HepG2 (cell line): ENCODE measurements around the gene FGFR3. TPM values are rescaled to one million over a fixed set of nuclear protein-coding genes. Genes with fewer than 3 reads are reported as not detected.

Experiments
- AGO1 ChIP-seq: fragments of 200-400 bp; formaldehyde crosslinking; IDR thresholded peaks from 2 replicates; pipeline ENCODE4 v1.6.1; 2017; ENCODE audit warnings: mild to moderate bottlenecking, low read depth, low read length, moderate library complexity; ENCODE audit not compliant: poor library complexity, severe bottlenecking
- BRD4 ChIP-seq: sonication (generic); formaldehyde crosslinking; IDR thresholded peaks from 2 replicates; pipeline ENCODE4 v1.4.0; 2020; ENCODE audit warnings: missing genetic modification reagents
- CEBPZ ChIP-seq: IDR thresholded peaks from 2 replicates; pipeline ENCODE4 v1.6.1; 2012; ENCODE audit warnings: low read length, improper control_type of control experiment
- DNMT1 ChIP-seq: sonication (generic); formaldehyde crosslinking; IDR thresholded peaks from 2 replicates; pipeline ENCODE4 v1.5.1; 2020; ENCODE audit warnings: mild to moderate bottlenecking, missing genetic modification reagents
- GZF1 ChIP-seq: sonication (generic); formaldehyde crosslinking; IDR thresholded peaks from 2 replicates; pipeline ENCODE4 v1.5.1; 2020; ENCODE audit warnings: mild to moderate bottlenecking, missing genetic modification reagents
- HNRNPK ChIP-seq: fragments of 200-400 bp; formaldehyde crosslinking; IDR thresholded peaks from 2 replicates; pipeline ENCODE4 v1.6.1; 2018; ENCODE audit warnings: low read length, low read depth, moderate library complexity, mild to moderate bottlenecking; ENCODE audit not compliant: poor library complexity, severe bottlenecking
- MAZ ChIP-seq, 2 experiments: sonication (generic) in 1 of 2; formaldehyde crosslinking in 1 of 2; IDR thresholded peaks; 2 replicates each; pipeline versions ENCODE4 v1.5.0 to v1.6.1; 2012 to 2020; ENCODE audit warnings: low read depth in 2 of 2, mild to moderate bottlenecking in 2 of 2, borderline replicate concordance in 1 of 2, improper control_type of control experiment in 1 of 2, low read length in 1 of 2, missing genetic modification reagents in 1 of 2, moderate library complexity in 1 of 2
- NR3C1 ChIP-seq: sonication (generic); formaldehyde crosslinking; IDR thresholded peaks from 2 replicates; pipeline ENCODE4 v1.4.0; 2020; ENCODE audit warnings: missing genetic modification reagents
- PAWR ChIP-seq: sonication (generic); formaldehyde crosslinking; IDR thresholded peaks from 2 replicates; pipeline ENCODE4 v1.4.0; 2020; ENCODE audit warnings: missing genetic modification reagents, mild to moderate bottlenecking, borderline replicate concordance
- POGK ChIP-seq: sonication (generic); formaldehyde crosslinking; conservative IDR thresholded peaks from 2 replicates; pipeline ENCODE4 v1.8.0; 2022; ENCODE audit warnings: mild to moderate bottlenecking, moderate library complexity, missing genetic modification reagents
- SATB2 ChIP-seq: sonication (generic); formaldehyde crosslinking; IDR thresholded peaks from 2 replicates; pipeline ENCODE4 v1.5.0; 2020; ENCODE audit warnings: missing genetic modification reagents
- SKI ChIP-seq: fragments of 450-650 bp; IDR thresholded peaks from one replicate; pipeline ENCODE4 v1.6.1; 2018; ENCODE audit warnings: mild to moderate bottlenecking; ENCODE audit not compliant: partially characterized antibody
- SMYD3 ChIP-seq: sonication (generic); formaldehyde crosslinking; IDR thresholded peaks from 2 replicates; pipeline ENCODE4 v1.8.1; 2023; ENCODE audit warnings: mild to moderate bottlenecking, missing genetic modification reagents
- TGIF2 ChIP-seq: IDR thresholded peaks from 2 replicates; pipeline ENCODE4 v1.6.1; 2016; ENCODE audit warnings: control low read depth, missing compliant biosample characterization
- ZNF136 ChIP-seq: sonication (generic); formaldehyde crosslinking; IDR thresholded peaks from 2 replicates; pipeline ENCODE4 v1.8.1; 2022; ENCODE audit warnings: low read depth, mild to moderate bottlenecking, moderate library complexity, missing genetic modification reagents
- ZNF205 ChIP-seq: IDR thresholded peaks from 2 replicates; pipeline ENCODE4 v1.6.1; 2018; ENCODE audit warnings: missing biosample characterization, missing genetic modification reagents
- ZNF441 ChIP-seq: sonication (generic); formaldehyde crosslinking; IDR thresholded peaks from 2 replicates; pipeline ENCODE4 v1.7.0; 2021; ENCODE audit warnings: missing genetic modification reagents, borderline replicate concordance
- ZNF550 ChIP-seq: sonication (generic); formaldehyde crosslinking; IDR thresholded peaks from 2 replicates; pipeline ENCODE4 v1.4.0; 2020; ENCODE audit warnings: mild to moderate bottlenecking, missing genetic modification reagents, borderline replicate concordance
- ZNF687 ChIP-seq: sonication (generic); formaldehyde crosslinking; IDR thresholded peaks from 2 replicates; pipeline ENCODE4 v1.5.1; 2020; ENCODE audit warnings: mild to moderate bottlenecking, missing genetic modification reagents, moderate library complexity
- ZSCAN22 ChIP-seq: sonication (generic); formaldehyde crosslinking; IDR thresholded peaks from 2 replicates; pipeline ENCODE4 v1.4.0; 2020; ENCODE audit warnings: mild to moderate bottlenecking, missing genetic modification reagents
- polyA plus RNA-seq, 8 experiments: library from polyadenylated mRNA; depleted of rRNA in 3 of 8; stranded (reverse) in 7 of 8; unstranded in 1 of 8; fragments of >200 nt; fragmentation: Illumina TruSeq in 4 of 8; extraction: Trizol in 4 of 8; gene quantifications; 2 replicates each; pipeline versions ENCODE4 v1.2.1 to v1.2.3, GENCODE V29; 2011 to 2016; ENCODE audit warnings: low read depth in 4 of 8, missing spikeins in 1 of 8, mixed read lengths in 1 of 8; ENCODE audit not compliant: insufficient read depth in 1 of 8
- total RNA-seq, 5 experiments: library from RNA; depleted of rRNA; stranded (reverse); fragments of >200 nt; fragmentation: Illumina TruSeq; extraction: Trizol; gene quantifications; 2 replicates each; pipeline ENCODE4 v1.2.3, GENCODE V29; 2016; ENCODE audit warnings: low read depth in 1 of 5

FGFR3 gene
- total and polyA plus RNA-seq, 2 of the 13 experiments (the other 11 are each of a cell fraction or from before 2014, with no cell fraction given) = 103 to 109 TPM

GRCh38 chr4:1786544-1787362 lies 6.3 kb upstream of the FGFR3 start (continued):
- TF ChIP-seq ZNF550 (no peak), ZNF441 (no peak), AGO1 (no peak), DNMT1 (0 out of 2 replicates have a peak, but pooled peaks have one; percentile 35), POGK (CRISPR knock-in tag) (no peak), ZNF687 (CRISPR knock-in tag) (peak; percentile 44), SKI (no peak), TGIF2 (CRISPR knock-in tag) (peak; percentile 92), ZNF205 (CRISPR knock-in tag) (no peak), SATB2 (no peak), BRD4 (0 out of 2 replicates have a peak, but pooled peaks have one; percentile 0), PAWR (CRISPR knock-in tag) (no peak), ZSCAN22 (no peak), CEBPZ (no peak), HNRNPK (no peak), SMYD3 (no peak), GZF1 (CRISPR knock-in tag) (no peak), NR3C1 (CRISPR knock-in tag) (no peak), ZNF136 (no peak), MAZ (IDR thresholded peaks at IDR 0.05; ENCODE audit: borderline replicate concordance, low read depth, low read length) (no peak), MAZ (CRISPR knock-in tag; IDR thresholded peaks at IDR 0.05; ENCODE audit: low read depth) (no peak)
